ENCODE measurements around the gene TGFBR2. TPM values are rescaled to one million over a fixed set of nuclear protein-coding genes. Genes with fewer than 3 reads are reported as not detected.

The TGFBR2 gene
- total RNA-seq, 2 donors from 2014 or later, result 91.8 to 143 TPM

DNA sequence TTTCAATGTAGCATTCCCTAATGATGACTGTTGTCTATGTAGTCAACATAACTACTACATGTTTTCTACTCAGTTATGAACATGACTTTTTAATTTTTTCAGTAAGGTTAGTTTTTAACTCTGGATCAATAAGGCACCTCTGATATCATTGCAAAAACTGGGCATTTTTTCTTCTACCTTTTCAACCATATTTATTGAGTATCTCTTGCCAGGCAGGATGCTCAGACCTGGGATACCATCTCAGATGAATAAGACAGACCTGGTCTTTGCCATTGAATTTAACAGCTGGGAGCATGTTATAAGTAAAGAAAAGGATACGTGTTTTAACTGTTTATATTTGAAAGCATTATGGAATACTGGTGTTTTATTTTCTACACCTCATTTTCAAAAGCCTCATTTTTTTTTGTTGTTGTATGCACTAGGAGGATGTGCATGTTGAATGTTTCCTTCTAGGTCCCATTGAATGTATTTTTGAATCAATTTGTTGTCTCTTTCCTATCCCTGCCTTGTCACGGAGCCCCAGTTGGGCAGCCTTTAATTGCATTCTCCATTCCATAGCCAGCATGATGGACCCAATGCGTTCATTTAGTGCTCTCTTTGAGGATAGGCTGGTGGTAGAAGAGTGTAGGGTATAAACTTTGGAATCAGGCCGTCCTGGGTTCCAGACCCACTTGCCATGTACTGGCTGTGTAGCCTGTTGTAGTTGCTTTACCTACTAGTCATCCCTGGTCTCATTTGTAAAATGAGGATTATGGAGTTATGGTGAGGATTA is 3.7 kb downstream of the TGFBR2 start:
- no peak for TF ChIP-seq POLR2A (IDR thresholded peaks at IDR 0.05)
- TF ChIP-seq, protein P1, sequence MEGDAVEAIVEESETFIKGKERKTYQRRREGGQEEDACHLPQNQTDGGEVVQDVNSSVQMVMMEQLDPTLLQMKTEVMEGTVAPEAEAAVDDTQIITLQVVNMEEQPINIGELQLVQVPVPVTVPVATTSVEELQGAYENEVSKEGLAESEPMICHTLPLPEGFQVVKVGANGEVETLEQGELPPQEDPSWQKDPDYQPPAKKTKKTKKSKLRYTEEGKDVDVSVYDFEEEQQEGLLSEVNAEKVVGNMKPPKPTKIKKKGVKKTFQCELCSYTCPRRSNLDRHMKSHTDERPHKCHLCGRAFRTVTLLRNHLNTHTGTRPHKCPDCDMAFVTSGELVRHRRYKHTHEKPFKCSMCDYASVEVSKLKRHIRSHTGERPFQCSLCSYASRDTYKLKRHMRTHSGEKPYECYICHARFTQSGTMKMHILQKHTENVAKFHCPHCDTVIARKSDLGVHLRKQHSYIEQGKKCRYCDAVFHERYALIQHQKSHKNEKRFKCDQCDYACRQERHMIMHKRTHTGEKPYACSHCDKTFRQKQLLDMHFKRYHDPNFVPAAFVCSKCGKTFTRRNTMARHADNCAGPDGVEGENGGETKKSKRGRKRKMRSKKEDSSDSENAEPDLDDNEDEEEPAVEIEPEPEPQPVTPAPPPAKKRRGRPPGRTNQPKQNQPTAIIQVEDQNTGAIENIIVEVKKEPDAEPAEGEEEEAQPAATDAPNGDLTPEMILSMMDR (IDR thresholded peaks at IDR 0.05), result no peak
- no peaks in the 10 kb centered on the region for H3K27me3 ChIP-seq
- no peaks in the 10 kb centered on the region for H3K9me3 ChIP-seq
- peak overlapping the region in 1 of 4 donors; percentile 97 for H3K27ac ChIP-seq
- no peaks in the 10 kb centered on the region for H3K36me3 ChIP-seq (replicated peaks in 1 of 2; ENCODE audit: insufficient read depth in 1 of 2, low read depth in 2 of 2)
- H3K4me1 ChIP-seq, result peaks cover 57% of the 10 kb centered on the region
- H3K4me3 ChIP-seq, result no peak overlapping the region
- DNase-seq, result no peak
- no peak for ATAC-seq
- intact Hi-C loops (cut with DNase I), result no loop called here
- WGBS, 2 donors, result 82 to 85% methylated on average over 4 of the region's 4 CpGs

DNA sequence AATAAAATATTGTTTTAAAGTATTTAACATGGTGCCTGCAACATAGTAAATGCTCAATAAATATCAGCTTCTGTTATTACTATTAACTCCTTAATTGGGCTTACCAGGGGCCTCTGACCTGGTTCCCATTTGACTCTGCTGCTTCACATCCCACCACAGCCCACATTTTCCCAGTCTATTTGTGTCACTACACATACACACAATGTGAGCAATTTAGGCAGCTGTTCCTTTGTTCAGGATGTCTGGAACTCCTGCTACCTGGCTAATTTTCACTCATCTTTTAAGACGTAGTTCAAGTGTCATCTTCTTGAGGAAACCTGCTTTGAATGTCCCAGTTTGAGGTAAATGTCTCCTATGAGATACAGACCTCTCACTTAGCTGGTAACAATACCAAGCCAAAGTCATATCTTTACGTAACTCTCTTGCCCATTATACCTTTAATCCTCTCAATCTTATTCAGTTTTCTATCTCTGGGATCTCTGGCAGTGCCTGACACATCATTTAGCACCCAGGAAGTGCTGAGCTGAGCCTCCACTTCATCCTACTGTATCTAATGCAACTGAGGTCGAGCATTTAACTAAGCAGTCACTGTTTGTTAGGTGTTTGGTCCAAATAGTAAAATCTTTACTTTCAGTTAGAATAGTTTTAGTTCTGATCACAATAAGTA is 4.4 kb downstream of the TGFBR2 start:
- DNase-seq (no peak), ATAC-seq (no peak)
- Histone ChIP-seq H3K4me3 (no peak overlapping the region), H3K36me3 (replicated peaks in 1 of 2; ENCODE audit: insufficient read depth in 1 of 2, low read depth in 2 of 2) (no peaks in the 10 kb centered on the region), H3K9me3 (no peaks in the 10 kb centered on the region), H3K27ac (peak overlapping the region in 2 of 4 donors; percentile 11 to 97), H3K4me1 (peaks cover 52% of the 10 kb centered on the region), H3K27me3 (no peaks in the 10 kb centered on the region)
- WGBS, 2 donors, result 70 to 74% methylated on average over 3 of the region's 3 CpGs
- intact Hi-C loops (cut with DNase I), result no loop called here
- TF ChIP-seq POLR2A (IDR thresholded peaks at IDR 0.05), result no peak
- TF ChIP-seq, protein P1 (IDR thresholded peaks at IDR 0.05), result no peak

DNA sequence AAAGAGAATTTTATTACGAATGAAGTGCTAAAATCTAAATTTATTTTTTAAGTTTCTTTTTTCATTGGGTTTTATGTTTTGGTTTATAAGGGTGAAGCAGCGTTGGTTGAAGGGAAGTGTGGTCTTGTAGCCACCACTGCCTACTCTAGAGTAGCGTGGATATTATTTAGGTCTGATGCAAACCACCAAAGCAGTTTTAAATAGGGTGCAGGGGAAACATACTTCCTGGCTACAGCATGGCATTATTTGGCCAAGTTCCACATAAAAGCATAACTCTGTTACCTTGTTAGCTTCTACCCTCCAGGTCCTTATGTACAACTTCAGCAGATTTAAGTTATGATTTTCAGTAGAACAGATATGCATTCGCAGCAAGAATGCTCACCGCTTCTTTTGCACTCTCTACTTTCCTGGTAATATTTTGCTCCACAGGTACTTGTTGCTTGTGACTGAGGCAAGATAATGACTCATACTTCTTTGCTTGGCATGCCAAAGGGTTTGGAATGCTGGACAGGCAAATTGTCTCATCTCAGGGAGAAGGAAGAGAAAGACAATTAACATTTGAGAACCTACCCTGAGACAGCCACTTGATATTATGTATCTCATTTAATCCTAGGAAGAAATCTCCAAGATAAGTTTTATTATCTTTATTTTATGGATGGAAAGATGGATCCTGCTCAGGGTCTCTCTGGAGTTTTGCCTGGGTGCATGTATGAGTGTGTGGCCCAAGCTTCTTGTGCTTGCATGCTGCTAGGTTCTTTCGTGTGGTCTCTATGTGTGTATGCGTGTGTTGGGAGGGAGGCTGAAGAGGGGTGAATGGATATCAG is 5.4 kb downstream of the TGFBR2 start:
- H3K27ac ChIP-seq, result peak overlapping the region in 1 of 4 donors; percentile 97
- peaks cover 58% of the 10 kb centered on the region for H3K4me1 ChIP-seq
- WGBS, 2 donors, result 83 to 86% methylated on average over 7 of the region's 7 CpGs
- no peaks in the 10 kb centered on the region for H3K9me3 ChIP-seq
- H3K27me3 ChIP-seq, result no peaks in the 10 kb centered on the region
- DNase-seq (no peak), ATAC-seq (no peak)
- intact Hi-C loops (cut with DNase I), result no loop called here
- TF ChIP-seq POLR2A (IDR thresholded peaks at IDR 0.05), result no peak
- TF ChIP-seq, protein P1 (IDR thresholded peaks at IDR 0.05), result no peak
- no peaks in the 10 kb centered on the region for H3K36me3 ChIP-seq (replicated peaks in 1 of 2; ENCODE audit: insufficient read depth in 1 of 2, low read depth in 2 of 2)
- H3K4me3 ChIP-seq, result no peak overlapping the region

DNA sequence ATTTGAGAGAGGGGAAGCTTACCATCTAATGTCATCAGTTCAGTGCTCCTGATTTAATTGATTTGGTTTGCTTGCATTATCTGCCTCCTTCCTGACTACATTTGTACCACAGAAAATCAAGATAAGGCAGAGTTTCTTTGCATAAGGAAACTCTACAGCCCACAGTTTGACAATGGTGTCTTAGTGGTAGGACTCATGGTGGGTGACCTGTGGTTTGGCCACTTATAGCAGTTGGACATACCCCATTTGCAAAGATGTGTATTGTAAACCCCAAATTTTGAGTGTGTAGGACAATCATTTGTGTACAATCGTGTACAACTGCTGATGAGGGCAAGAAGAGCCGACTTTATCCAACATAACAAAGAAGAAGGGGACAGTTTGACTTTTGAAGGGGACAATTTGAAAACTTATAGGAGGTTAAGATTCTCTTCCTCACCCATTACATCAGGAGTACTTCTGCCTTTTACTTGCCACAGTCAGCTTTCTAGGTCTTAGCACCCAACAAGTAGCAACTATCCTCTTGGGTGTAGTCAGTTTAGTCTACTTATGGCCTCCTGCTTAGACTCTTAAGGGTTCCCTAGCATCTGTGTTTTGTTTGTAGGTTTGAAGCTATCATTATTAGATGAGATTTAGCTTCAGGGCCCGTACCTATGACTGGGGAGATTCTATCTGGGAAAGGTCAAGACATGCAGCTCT is 6.2 kb downstream of the TGFBR2 start:
- H3K4me1 ChIP-seq, result peaks cover 60% of the 10 kb centered on the region
- H3K36me3 ChIP-seq (replicated peaks in 1 of 2; ENCODE audit: insufficient read depth in 1 of 2, low read depth in 2 of 2), result no peaks in the 10 kb centered on the region
- H3K4me3 ChIP-seq, result no peak overlapping the region
- 64 to 67% methylated on average over 3 of the region's 3 CpGs for WGBS, 2 donors
- ATAC-seq (no peak), DNase-seq (no peak)
- H3K9me3 ChIP-seq, result no peaks in the 10 kb centered on the region
- intact Hi-C loops (cut with DNase I), result no loop called here
- TF ChIP-seq POLR2A (IDR thresholded peaks at IDR 0.05), result no peak
- TF ChIP-seq, protein P1 (IDR thresholded peaks at IDR 0.05), result no peak
- H3K27ac ChIP-seq, result peak overlapping the region in 1 of 4 donors; percentile 97
- no peaks in the 10 kb centered on the region for H3K27me3 ChIP-seq
